ENCODE measurements around the gene NHSL2. TPM values are rescaled to one million over a fixed set of nuclear protein-coding genes. Genes with fewer than 3 reads are reported as not detected.
A peak's percentile ranks its signal among the peaks of the same experiment; 100 is the strongest.

NHSL2 gene
- total RNA-seq, 1 donor from 2014 or later = 11.3 TPM

DNA sequence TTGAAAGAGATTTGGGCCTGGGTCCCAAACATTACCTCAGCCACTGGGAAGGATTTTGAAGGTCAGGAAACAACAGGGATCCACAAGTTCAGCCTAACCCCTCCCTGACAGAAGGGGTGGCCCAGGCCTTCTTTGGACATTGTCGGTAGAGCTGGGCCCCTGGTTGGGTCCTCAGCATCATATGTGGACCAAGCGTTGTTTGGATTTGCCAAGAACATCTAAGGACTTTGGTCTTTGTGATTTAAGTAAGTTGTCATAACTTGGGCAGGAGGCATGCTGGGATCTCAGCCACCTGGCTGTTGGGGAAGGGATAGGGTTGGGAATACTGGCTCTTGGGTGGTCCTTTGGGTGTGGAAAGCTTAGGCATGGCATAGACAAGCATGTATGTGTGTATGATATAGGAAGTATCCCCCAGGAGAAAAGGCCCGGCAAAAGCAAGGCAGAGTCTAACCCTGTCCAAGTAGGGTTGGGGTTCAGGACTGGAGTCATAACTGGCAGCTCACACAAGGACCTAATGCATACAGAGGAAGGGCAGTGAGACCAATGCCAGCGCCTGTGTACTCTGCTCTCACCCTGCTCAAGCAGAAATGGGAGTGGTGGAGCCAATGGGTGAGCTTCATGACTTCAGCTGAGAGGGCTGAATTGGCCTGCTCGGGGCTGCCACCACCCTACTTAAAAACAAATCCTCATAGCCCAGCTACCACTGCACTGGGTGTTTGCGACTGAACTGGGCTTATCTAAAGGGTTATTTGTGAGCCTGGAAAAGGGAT, 118.2 kb downstream of the NHSL2 start:
- DNase-seq (ENCODE audit: extremely low spot score, unreplicated experiment) = peak; percentile 53
- Mint-ChIP-seq H3K4me1 (ENCODE audit: unreplicated experiment) (peaks cover 28% of the 10 kb centered on the region), H3K27ac (peak overlapping the region; percentile 51), H3K9me3 (no peaks in the 10 kb centered on the region), H3K4me3 (no peak overlapping the region), H3K36me3 (no peaks in the 10 kb centered on the region), H3K27me3 (no peaks in the 10 kb centered on the region)
- TF ChIP-seq, protein P1, sequence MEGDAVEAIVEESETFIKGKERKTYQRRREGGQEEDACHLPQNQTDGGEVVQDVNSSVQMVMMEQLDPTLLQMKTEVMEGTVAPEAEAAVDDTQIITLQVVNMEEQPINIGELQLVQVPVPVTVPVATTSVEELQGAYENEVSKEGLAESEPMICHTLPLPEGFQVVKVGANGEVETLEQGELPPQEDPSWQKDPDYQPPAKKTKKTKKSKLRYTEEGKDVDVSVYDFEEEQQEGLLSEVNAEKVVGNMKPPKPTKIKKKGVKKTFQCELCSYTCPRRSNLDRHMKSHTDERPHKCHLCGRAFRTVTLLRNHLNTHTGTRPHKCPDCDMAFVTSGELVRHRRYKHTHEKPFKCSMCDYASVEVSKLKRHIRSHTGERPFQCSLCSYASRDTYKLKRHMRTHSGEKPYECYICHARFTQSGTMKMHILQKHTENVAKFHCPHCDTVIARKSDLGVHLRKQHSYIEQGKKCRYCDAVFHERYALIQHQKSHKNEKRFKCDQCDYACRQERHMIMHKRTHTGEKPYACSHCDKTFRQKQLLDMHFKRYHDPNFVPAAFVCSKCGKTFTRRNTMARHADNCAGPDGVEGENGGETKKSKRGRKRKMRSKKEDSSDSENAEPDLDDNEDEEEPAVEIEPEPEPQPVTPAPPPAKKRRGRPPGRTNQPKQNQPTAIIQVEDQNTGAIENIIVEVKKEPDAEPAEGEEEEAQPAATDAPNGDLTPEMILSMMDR (conservative IDR thresholded peaks at IDR 0.05) = no peak

DNA sequence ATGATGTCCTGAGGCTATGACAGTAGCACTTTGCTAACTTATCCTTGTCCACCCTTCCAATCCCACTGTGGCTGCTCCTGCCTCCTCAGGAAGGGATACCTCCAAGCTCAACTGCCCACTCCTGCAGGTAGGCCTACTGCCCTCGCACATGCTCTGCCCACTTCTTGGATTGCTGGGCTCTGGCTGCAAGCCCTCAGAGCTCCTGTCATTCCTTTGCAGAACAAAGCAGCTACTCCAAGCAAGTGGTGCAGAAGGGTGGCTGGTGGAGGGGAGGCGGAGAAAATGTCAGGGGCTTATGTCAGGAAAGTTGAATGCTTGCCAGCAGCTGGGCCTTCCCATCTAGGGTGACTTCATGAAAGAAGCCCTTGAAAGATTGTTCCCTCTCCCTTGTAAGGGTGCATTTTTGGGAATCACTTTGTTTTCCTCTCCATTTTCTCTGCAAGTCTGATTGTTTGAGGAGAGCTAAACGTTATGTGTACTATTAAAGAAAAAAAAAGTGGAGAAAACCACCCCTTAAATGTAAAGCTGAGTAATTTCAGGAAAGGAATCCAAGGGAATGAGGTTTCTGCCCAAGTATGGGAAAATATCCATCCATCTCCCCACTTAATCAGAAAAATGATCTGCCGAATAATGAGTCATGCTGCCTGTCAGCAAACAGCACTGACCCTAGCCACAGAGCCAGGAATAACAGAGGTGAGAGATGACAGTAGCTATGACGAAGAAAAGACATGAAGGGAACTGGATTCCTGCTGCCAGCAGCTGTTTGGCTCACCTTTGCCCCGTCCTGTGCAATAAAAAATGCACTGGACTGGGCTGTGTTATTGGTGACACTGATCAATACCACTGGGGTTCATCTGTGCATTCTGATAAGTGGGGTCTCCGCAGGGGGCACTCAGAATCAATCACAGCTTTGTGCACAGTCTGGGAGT, 119.1 kb downstream of the NHSL2 start:
- Mint-ChIP-seq H3K4me1 (ENCODE audit: unreplicated experiment) (peaks cover 28% of the 10 kb centered on the region), H3K27me3 (no peaks in the 10 kb centered on the region), H3K27ac (peak overlapping the region; percentile 55), H3K36me3 (no peaks in the 10 kb centered on the region), H3K9me3 (no peaks in the 10 kb centered on the region), H3K4me3 (no peak overlapping the region)
- TF ChIP-seq, protein P1 (conservative IDR thresholded peaks at IDR 0.05) = no peak
- peak; percentile 45 for DNase-seq (ENCODE audit: extremely low spot score, unreplicated experiment)

DNA sequence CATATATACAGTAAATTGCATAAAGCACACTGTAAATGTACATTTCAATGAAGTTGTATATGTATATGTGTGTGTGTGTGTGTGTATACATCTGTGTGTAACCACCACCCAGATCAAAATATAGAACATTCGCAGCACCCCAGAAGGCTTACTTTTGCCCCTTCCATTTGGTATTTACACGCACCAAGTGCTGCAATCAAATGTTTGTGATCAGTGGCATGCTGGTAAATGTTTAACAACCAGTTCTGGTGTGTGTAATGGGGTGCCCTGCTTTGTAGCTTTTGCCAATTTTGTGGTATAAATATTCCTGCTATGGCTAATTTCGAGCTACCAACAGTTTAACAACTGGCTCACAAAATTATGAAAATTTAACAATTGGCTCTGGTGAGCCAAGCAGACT, 119.8 kb downstream of the NHSL2 start:
- Mint-ChIP-seq H3K36me3 (no peaks in the 10 kb centered on the region), H3K4me1 (ENCODE audit: unreplicated experiment) (peaks cover 28% of the 10 kb centered on the region), H3K27me3 (no peaks in the 10 kb centered on the region), H3K27ac (no peak overlapping the region), H3K9me3 (no peaks in the 10 kb centered on the region), H3K4me3 (no peak overlapping the region)
- TF ChIP-seq, protein P1 (conservative IDR thresholded peaks at IDR 0.05) = no peak
- no peak for DNase-seq (ENCODE audit: extremely low spot score, unreplicated experiment)

GRCh38 chrX:72031118-72031517, 120.5 kb downstream of the NHSL2 start:
- H3K27ac Mint-ChIP-seq = no peak overlapping the region
- H3K4me3 Mint-ChIP-seq = no peak overlapping the region
- H3K9me3 Mint-ChIP-seq = no peaks in the 10 kb centered on the region
- DNase-seq (ENCODE audit: extremely low spot score, unreplicated experiment) = no peak
- H3K36me3 Mint-ChIP-seq = no peaks in the 10 kb centered on the region
- no peaks in the 10 kb centered on the region for H3K27me3 Mint-ChIP-seq
- TF ChIP-seq, protein P1 (conservative IDR thresholded peaks at IDR 0.05) = no peak
- H3K4me1 Mint-ChIP-seq (ENCODE audit: unreplicated experiment) = peaks cover 28% of the 10 kb centered on the region

DNA sequence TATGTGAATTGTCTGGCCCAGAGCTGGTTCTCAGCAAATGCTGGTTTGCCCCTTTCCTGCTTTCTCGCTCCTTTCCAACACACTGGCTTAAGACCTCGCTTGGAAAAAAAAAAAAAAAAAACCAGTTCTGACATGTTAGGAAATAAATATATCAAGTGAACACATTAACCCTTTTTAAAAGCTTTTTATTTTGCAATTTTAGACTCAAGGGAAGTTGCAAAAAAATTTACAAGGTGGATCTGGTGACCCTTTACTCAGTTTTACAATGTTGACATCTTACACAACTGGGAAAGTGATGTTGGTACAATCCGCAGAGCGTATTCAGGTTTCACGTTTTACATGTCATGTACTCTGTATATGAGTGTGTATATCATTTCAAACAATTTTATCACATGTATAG, 121.0 kb downstream of the NHSL2 start:
- no peaks in the 10 kb centered on the region for H3K36me3 Mint-ChIP-seq
- DNase-seq (ENCODE audit: extremely low spot score, unreplicated experiment) = no peak
- no peaks in the 10 kb centered on the region for H3K27me3 Mint-ChIP-seq
- H3K27ac Mint-ChIP-seq = no peak overlapping the region
- TF ChIP-seq, protein P1 (conservative IDR thresholded peaks at IDR 0.05) = no peak
- peaks cover 28% of the 10 kb centered on the region for H3K4me1 Mint-ChIP-seq (ENCODE audit: unreplicated experiment)
- H3K4me3 Mint-ChIP-seq = no peak overlapping the region
- H3K9me3 Mint-ChIP-seq = peaks cover 4% of the 10 kb centered on the region
